T47D (cell line): Measurements from ENCODE around the gene ENPP6.
A peak's percentile ranks its signal among the peaks of the same experiment; 100 is the strongest.

Source experiments
- DNase-seq, 2 experiments: peaks; one replicate each; pipeline versions ENCODE4 v3.0.0 to v3.0.0-alpha.2; 2011 to 2012; ENCODE audit warnings: low read depth in 1 of 2, low spot score in 1 of 2
- JUND ChIP-seq: IDR thresholded peaks from 2 replicates; pipeline ENCODE4 v1.6.1; 2012; ENCODE audit warnings: low read depth
- in situ Hi-C: cut with HindIII; loops from 2 replicates; pipeline ENCODE4 v1.10.0; 2016; ENCODE audit warnings: low sequenced_read_pairs, low pct_unique_long_range_greater_than_20kb

ENPP6 gene

GRCh38 chr4:184167576-184167975 is 50.1 kb downstream of the ENPP6 start:
- DNase-seq, result no peak
- in situ Hi-C loops, result no loop called here
- TF ChIP-seq JUND, result no peak

- DNase-seq, result no peak
- in situ Hi-C loops, result no loop called here
- no peak for TF ChIP-seq JUND
Observed at GRCh38 chr4:184166736-184167135, 50.9 kb downstream of the ENPP6 start.

GRCh38 chr4:184165291-184165690 is 52.4 kb downstream of the ENPP6 start:
- no peak for TF ChIP-seq JUND
- no peak for DNase-seq
- in situ Hi-C loops, result no loop called here

GRCh38 chr4:184163813-184164212 is 53.9 kb downstream of the ENPP6 start:
- in situ Hi-C loops, result no loop called here
- DNase-seq, result peak; percentile 7 to 58
- TF ChIP-seq JUND, result no peak

- in situ Hi-C loops, result no loop called here
- DNase-seq, result no peak
- no peak for TF ChIP-seq JUND
Observed at GRCh38 chr4:184162596-184162995, 55.1 kb downstream of the ENPP6 start.

GRCh38 chr4:184157322-184157721 is 60.4 kb downstream of the ENPP6 start:
- in situ Hi-C loops, result no loop called here

GRCh38 chr4:184156163-184156920 is 61.3 kb downstream of the ENPP6 start:
- in situ Hi-C loops, result no loop called here
- no peak for TF ChIP-seq JUND
- DNase-seq, result no peak

More at GRCh38 chr4:184157322-184157721, 60.4 kb downstream of the ENPP6 start:
- no peak for TF ChIP-seq JUND
- DNase-seq, result no peak

- DNase-seq, result no peak
- in situ Hi-C loops, result no loop called here
- no peak for TF ChIP-seq JUND
Observed at GRCh38 chr4:184154199-184154598, 63.5 kb downstream of the ENPP6 start.

GRCh38 chr4:184153781-184154180 is 63.9 kb downstream of the ENPP6 start:
- no peak for TF ChIP-seq JUND
- in situ Hi-C loops, result no loop called here
- no peak for DNase-seq

GRCh38 chr4:184151988-184152485 is 65.6 kb downstream of the ENPP6 start:
- no peak for DNase-seq
- no peak for TF ChIP-seq JUND
- in situ Hi-C loops, result no loop called here

- DNase-seq, result no peak
- no peak for TF ChIP-seq JUND
- in situ Hi-C loops, result no loop called here
Observed at GRCh38 chr4:184150102-184150839, 67.4 kb downstream of the ENPP6 start.

- in situ Hi-C loops, result no loop called here
Observed at GRCh38 chr4:184148738-184149637, 68.7 kb downstream of the ENPP6 start.

More at GRCh38 chr4:184148738-184149637, 68.7 kb downstream of the ENPP6 start:
- DNase-seq, result no peak
- no peak for TF ChIP-seq JUND
